GM19395 (cell line): ENCODE results near the gene TMEM39B.
"Not testable (repeated sequence)": the region's sequence is repeated elsewhere in the genome, so short reads cannot be mapped to it uniquely, and the experiment has no call there.

ENCODE experiments used
- ATAC-seq: cut with Tn5 transposase; IDR thresholded peaks from one replicate; pipeline ENCODE4 v1.9.1; 2021; ENCODE audit warnings: mild to moderate bottlenecking, moderate library complexity; ENCODE audit not compliant: unreplicated experiment

Gene TMEM39B

GRCh38 chr1:32072622-32073298 is at the start of gene TMEM39B:
Gene TMEM39B, plus strand, starts transcription at chr1:32072939. Its CDS starts 109 bp downstream, at chr1:32073048.
- peak; percentile 82 for ATAC-seq

GRCh38 chr1:32023351-32023750 is 49.4 kb upstream of the TMEM39B start:
- ATAC-seq: no peak

GRCh38 chr1:32025515-32025914 is 47.2 kb upstream of the TMEM39B start:
- ATAC-seq: no peak

- no peak for ATAC-seq
Measured at GRCh38 chr1:32028746-32029145, 44.0 kb upstream of the TMEM39B start.

GRCh38 chr1:32031578-32032274 is 41.0 kb upstream of the TMEM39B start:
- no peak for ATAC-seq

- ATAC-seq: no peak
Measured at GRCh38 chr1:32032275-32032615, 40.5 kb upstream of the TMEM39B start.

GRCh38 chr1:32035119-32035518 is 37.6 kb upstream of the TMEM39B start:
- ATAC-seq: no peak

- no peak for ATAC-seq
Measured at GRCh38 chr1:32040711-32041110, 32.0 kb upstream of the TMEM39B start.

- ATAC-seq: no peak
Measured at GRCh38 chr1:32042330-32042729, 30.4 kb upstream of the TMEM39B start.

GRCh38 chr1:32044234-32044633 is 28.5 kb upstream of the TMEM39B start:
- ATAC-seq: no peak

GRCh38 chr1:32045772-32046171 is 27.0 kb upstream of the TMEM39B start:
- no peak for ATAC-seq

- ATAC-seq: no peak
Measured at GRCh38 chr1:32047701-32048100, 25.0 kb upstream of the TMEM39B start.

- no peak for ATAC-seq
Measured at GRCh38 chr1:32048440-32048839, 24.3 kb upstream of the TMEM39B start.

- ATAC-seq: no peak
Measured at GRCh38 chr1:32051706-32052105, 21.0 kb upstream of the TMEM39B start.

GRCh38 chr1:32052887-32053286 is 19.9 kb upstream of the TMEM39B start:
- ATAC-seq: no peak

- ATAC-seq: no peak
Measured at GRCh38 chr1:32055416-32055815, 17.3 kb upstream of the TMEM39B start.

GRCh38 chr1:32056598-32056997 is 16.1 kb upstream of the TMEM39B start:
- no peak for ATAC-seq

- no peak for ATAC-seq
Measured at GRCh38 chr1:32060914-32061313, 11.8 kb upstream of the TMEM39B start.

- ATAC-seq: no peak
Measured at GRCh38 chr1:32062867-32063230, 9.9 kb upstream of the TMEM39B start.

GRCh38 chr1:32063261-32063681 is 9.5 kb upstream of the TMEM39B start:
- no peak for ATAC-seq

- not testable (repeated sequence) for ATAC-seq
Measured at GRCh38 chr1:32065613-32066488, 6.9 kb upstream of the TMEM39B start.

- no peak for ATAC-seq
Measured at GRCh38 chr1:32066489-32066873, 6.3 kb upstream of the TMEM39B start.
